Ovary (tissue), 3 donors: Measurements from ENCODE around the gene PIM2.
"Not testable (repeated sequence)": the region's sequence is repeated elsewhere in the genome, so short reads cannot be mapped to it uniquely, and the experiment has no call there.

Experiments
- EP300 ChIP-seq: sonication (generic); formaldehyde crosslinking; IDR thresholded peaks from one replicate; pipeline ENCODE4 v1.6.1; 2017; ENCODE audit warnings: antibody characterized with exemption
- POLR2A ChIP-seq: fragments of 450-650 bp; IDR thresholded peaks from one replicate; pipeline ENCODE4 v1.6.1; 2017; ENCODE audit warnings: antibody characterized with exemption, mild to moderate bottlenecking, moderate library complexity
- TF ChIP-seq, protein P1 (sequence below), 3 donors: fragments of 450-650 bp in 2 of 3; fragments of 200-600 bp in 1 of 3; IDR thresholded peaks; one replicate each; pipeline versions ENCODE4 v1.5.1 to v1.8.0; 2016 to 2022; ENCODE audit warnings: antibody characterized with exemption in 3 of 3, mild to moderate bottlenecking in 1 of 3
- donor health status: DM: no; HTN: no; CAD: no.

GRCh38 chrX:48886586-48886985, 32.2 kb downstream of the PIM2 start:
- TF ChIP-seq, protein P1, sequence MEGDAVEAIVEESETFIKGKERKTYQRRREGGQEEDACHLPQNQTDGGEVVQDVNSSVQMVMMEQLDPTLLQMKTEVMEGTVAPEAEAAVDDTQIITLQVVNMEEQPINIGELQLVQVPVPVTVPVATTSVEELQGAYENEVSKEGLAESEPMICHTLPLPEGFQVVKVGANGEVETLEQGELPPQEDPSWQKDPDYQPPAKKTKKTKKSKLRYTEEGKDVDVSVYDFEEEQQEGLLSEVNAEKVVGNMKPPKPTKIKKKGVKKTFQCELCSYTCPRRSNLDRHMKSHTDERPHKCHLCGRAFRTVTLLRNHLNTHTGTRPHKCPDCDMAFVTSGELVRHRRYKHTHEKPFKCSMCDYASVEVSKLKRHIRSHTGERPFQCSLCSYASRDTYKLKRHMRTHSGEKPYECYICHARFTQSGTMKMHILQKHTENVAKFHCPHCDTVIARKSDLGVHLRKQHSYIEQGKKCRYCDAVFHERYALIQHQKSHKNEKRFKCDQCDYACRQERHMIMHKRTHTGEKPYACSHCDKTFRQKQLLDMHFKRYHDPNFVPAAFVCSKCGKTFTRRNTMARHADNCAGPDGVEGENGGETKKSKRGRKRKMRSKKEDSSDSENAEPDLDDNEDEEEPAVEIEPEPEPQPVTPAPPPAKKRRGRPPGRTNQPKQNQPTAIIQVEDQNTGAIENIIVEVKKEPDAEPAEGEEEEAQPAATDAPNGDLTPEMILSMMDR (IDR thresholded peaks at IDR 0.05) = not testable (repeated sequence)
- TF ChIP-seq POLR2A, EP300: not testable (repeated sequence)
